Stimulated activated CD4-positive, alpha-beta T cell treated with anti-CD3 and anti-CD28 coated beads, TNF-alpha, amount 100 ng/mL, for 48 hours (primary cell): ENCODE measurements around the gene CD274.
A peak's percentile ranks its signal among the peaks of the same experiment; 100 is the strongest.

Experiments used
- DNase-seq, 3 donors: peaks; one replicate each; pipeline ENCODE4 v3.0.0-alpha.2; 2020; ENCODE audit warnings: low read depth in 3 of 3

CD274 gene

DNA sequence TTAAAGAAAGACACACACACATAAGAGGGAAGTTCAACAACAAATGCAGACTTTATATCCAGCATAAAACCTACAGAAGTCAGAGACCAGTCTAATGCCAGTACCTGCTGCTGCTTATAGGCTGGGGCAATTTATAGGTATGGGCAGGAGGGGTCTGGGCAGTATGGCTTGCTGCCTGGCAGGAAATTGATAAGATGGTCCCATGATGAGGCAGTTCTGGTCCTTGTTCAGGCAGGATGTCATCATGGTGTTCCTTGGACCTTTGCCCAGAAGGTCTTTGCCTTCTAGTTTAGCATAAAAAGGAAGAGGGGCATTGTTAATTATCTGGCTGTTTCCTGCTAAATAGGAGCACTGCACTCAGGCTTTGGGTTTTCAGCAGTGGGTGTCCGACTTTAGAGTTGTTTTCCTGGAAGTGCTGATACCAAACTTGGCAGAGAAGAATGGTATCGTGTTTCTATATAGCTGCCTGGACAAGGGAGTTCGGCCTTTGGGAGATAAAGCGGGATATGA, 49.6 kb downstream of the CD274 start:
- DNase-seq: no peak

DNA sequence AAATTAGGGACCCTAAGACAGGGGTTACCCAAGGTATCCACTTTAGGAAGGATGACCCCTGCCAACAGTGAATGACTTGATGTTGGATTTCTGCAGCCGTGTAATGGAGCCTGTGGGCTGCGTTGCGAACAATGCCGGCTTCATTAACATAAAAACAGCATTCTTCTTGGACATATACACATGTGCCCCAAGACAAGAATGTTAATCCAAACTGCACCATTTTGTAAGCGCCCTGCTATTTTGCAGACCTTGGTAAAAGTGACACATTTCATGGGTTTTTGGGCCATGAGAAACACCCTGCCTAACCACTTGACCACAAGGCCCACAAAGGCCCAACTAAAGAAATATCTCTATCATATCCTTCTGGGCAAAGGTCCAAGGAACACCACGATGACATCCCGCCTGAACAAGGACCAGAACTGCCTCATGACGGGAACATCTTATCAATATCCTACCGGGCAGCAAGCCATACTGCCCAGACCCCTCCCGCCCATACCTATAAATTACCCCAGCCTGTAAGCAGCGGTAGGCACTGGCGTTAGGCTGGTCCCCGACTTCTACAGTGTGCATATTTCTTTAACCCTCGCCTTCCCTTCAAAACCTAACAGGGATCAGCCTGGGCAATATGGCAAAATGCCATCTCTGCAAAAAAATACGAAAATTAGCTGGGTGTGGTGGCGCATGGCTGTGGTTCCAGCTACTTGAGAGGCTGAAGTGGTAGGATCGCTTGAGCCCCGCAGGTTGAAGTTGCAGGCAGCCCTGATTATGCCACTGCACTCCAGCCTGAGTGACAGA, 50.3 kb downstream of the CD274 start:
- DNase-seq: no peak

DNA sequence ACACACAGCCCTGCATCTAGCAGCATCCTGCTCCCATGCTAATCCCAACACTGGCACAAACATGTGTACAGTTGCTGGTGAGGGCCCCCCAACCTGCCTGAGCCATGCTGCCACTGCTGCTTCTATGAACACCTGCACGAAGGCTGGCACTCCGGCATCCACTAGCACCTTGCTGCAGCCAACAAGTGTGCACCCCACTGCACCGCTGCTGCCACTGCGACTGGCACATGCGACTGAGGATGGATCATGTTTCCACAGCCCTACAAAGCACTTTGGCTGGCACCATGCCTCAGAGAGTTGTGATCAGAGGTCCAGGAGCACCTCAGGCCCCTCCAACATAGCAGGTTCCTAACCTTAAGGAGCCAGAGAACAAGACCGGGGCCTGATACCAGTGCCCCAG, 52.2 kb downstream of the CD274 start:
- DNase-seq: no peak

DNA sequence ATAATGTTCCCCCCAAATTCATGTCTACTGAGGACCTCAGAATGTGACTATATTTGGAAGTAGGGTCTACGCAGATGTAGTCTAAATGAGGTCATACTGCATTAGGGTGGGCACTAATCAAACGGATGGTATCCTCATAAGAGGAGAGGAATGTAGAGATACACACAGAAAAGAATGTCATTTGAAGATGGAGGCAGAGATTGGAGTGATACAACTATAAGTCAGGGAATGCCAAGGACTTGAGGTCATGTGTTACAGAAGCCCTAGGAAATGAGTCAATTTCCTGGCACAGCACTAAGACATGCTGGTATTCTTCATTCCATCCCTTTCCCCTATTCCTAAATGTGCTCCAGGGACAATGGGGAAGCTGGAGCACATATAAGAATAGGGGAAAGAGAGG, 59.2 kb downstream of the CD274 start:
- DNase-seq: no peak

DNA sequence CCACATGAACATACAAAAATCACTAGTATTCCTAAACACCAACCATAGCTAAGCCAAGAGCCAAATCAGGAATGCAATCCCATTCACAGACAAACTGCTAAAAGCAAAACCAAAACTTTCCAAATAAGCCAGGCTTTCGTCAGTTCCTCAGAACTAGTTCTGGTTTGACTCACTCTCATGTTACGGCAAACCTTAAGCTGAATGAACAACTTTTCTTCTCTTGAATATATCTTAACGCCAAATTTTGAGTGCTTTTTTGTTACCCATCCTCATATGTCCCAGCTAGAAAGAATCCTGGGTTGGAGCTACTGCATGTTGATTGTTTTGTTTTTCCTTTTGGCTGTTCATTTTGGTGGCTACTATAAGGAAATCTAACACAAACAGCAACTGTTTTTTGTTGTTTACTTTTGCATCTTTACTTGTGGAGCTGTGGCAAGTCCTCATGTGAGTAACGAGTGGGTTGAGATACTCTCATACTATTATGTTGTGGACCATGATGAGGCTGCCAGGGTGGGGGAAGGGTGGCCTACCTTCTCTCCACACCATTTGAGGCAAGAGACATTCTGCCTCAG, 60.1 kb downstream of the CD274 start, which contains the start of gene PDCD1LG2:
TSS of gene PDCD1LG2 (plus strand) at position 172 of the 572 bp plus-strand sequence. CDS start 12,016 bp downstream, outside the sequence.
- peak; percentile 28 to 53 (median 48) for DNase-seq

DNA sequence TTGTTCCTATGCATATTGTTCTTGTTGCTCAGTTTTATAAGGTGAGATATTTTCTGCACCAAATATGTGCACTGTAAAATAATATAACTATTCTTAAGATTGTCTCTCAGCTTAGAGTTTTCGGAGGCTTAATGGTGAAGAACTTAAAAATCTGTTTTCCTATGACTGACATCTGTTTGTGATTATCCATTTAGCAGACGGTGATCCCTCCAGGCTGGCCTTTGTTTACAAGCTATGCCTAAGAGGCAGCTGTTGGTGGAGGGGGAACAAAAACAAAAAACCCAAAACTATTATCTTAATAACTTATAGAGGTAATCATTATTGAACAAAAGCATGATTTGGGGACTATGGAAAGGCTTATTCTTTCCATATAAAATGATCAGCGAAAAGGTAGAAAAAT, 60.6 kb downstream of the CD274 start:
- DNase-seq: no peak

DNA sequence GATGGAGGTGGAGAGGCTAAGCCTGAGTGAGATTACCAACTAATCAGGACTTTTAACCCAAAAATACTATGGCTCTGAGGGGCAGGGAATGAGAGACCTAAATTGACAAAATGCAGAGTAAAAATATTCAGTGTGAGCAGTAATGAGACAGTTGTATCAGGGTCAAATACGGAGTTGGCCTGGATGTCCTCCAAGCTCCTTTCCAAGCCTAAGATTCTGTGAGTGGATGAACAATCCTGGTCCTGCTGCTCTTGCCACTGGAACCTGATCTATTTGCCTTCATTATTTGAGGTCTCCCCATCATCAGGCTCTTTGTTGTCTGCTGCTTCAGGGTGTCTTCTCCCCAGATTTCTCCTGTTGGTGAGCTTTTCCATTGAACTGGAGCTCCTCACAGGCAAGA, 61.1 kb downstream of the CD274 start:
- no peak for DNase-seq

DNA sequence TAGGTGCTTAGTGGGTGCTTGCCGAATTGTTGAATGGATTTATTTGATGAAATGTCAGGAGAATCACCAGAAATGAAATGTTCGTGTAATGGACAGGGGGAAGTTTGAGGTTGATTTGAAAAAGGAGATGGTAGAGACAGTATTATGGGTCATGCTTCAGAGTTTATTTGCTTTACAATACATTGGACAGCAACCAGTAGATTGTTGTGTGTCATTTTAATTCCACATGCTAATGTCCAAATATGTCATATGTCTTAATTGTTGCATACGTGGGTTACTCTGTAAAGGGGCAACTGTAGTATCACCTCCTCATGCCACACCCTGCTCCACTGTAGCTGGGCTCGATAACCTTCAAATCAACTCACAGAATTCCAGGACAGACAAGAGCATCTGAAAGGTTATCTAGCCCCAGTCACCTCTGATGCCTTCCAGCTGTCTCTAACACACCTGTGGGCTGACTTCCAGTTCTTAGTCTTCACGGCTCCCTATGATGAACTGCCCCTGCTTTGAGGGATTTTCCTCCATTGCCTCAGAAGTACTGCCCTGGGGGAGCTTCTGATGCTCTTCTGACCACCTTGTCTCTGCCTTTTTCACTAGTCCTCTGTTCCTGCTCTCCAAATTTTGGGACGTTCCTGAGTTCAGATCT, 61.7 kb downstream of the CD274 start:
- DNase-seq: no peak

DNA sequence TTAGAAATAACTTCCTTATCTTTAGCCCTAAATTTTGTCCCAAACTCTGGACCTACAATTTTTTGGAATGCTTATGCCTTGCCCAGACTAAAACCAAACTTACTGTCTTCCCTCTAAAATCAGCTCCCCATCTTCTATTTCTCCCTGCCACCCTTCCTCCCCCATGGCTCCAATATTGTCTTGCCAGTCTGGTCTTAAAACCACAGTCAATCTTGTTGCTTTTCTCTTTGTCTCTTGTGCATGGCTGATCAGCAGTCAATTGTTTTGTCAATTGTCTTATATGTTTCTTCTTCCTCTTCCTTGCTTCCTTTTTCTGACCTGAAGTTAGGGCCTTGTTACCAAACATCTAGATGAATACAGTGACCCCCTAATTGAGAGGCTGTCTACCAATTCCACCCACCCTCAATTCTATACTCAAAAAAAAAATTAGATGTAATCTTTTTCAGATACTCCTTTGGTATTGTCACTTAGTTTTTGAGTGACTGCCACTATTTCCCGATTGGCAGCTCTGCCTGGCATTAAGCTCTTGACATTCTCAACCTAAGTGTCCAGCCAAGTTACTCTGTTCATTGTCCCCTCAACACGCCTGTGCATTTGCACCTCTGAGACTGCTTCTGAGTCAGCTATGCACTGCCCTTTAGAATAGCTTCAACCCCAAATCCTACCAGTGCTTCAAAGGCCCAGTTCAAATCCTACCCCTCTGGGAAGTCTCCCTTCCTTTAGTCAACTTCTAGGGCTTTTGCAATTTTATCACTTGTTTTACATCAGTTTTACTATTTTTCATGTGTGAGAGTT, 62.5 kb downstream of the CD274 start:
- DNase-seq: no peak

DNA sequence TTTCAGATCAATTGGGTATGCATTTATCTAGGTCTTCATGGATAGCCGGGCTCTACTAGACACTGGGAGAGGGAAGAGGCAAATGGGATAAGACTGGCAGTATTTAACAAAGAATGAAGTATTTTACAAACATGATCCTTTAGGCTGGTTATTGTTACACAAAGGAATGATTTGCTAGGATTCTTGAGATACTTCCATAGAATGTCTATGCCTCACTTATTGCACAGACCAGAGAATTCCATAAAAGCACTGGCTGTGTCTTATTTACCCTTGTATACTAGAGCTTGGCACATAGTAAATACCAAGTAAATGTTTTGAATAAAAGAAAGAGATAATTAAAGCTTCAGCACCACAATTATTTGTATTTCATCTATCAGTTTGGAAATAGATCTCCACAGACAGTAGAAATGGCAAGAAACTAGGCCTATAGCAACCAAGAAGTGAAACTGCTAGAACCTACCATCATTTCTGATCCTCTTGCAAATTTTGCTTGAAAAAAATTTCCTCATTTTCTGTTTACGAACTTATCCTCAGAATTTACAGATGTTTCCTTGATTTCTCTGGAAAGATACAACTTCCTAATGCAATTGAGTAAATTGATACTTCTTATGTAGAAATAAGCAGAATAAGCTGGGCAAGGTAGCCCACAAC, 63.7 kb downstream of the CD274 start:
- no peak for DNase-seq

DNA sequence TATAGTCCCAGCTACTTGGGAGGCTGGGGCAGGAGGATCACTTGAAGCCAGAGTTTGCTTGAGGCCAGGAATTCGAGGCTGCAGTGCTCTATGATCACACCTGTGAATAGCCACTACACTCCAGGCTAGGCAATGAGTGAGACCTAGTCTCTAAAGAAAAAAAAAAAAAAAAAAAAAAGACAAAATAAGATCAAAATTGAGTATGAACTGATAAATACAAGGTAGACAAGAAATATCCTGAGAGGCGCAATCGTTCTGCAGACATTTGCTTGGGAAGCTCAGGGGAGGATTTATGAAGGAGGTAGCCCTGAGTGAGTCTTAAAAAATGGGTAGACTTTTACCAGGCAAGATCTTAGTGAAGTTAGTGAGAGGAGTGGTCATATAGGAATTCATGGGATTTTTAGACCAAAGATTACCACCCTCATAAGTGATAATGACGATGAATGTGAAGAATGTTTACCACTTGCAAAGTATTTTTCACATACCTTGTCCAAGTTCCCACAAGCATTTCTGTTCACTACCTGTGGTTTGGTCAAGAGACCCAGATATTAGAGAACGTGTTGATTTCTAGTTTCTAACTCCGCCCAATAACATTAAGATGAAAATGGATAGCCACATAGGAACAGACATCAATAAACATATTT, 64.4 kb downstream of the CD274 start:
- no peak for DNase-seq

DNA sequence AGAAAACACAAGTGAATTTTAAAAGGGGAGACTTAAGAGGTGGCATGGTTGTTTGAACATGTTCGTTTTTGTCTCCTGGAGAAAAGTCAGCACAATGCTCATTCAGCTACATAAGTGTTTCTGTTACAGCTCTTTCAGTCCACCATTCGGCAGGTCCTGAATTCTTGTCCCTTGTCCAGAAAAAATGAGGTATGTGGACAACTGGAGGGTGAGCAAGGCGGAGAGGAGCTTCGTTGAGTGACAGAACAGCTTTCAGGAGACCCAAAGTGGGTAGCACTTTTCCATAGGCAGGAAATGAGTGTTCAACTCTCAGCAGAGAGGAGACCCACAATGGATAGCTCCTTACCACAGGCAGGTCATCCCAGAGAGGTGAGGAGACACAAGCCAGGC, 64.9 kb downstream of the CD274 start:
- no peak for DNase-seq

DNA sequence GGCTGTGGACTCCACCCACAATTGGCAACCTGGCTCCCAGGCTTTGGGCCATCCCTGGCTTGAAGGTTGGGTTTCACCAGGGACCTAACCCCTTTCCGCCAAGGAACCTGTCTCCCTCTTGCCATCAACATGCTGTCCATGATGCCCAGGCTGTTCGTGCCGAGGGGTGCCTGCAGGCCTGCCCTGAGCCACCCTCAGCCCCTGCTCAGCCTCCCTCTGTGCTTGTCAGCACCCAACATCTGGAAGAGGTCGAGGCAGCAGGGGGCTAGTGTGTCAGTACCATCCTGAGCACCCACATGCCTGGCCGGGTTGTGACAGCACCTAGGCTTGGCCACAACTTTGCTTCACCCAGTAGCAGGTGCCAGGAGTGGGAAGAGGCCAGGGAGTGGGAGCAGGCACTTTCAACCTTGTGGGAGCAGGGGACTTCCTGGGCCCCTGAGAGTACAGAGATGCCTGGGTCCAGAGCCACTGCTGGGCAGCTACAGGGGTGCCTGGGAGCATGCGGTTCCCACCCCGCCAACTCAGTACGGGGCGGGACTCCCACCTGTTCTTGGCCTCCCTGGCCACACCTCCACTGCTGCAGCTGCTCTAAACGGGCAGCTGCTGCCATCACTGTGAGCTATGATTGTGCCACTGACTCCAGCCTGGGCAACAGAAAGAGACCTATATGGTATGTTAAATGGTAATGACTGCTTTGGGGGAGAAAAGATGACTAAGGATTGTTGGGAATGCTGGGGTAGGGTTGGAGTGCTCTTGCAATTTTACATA, 66.3 kb downstream of the CD274 start:
- DNase-seq: no peak

DNA sequence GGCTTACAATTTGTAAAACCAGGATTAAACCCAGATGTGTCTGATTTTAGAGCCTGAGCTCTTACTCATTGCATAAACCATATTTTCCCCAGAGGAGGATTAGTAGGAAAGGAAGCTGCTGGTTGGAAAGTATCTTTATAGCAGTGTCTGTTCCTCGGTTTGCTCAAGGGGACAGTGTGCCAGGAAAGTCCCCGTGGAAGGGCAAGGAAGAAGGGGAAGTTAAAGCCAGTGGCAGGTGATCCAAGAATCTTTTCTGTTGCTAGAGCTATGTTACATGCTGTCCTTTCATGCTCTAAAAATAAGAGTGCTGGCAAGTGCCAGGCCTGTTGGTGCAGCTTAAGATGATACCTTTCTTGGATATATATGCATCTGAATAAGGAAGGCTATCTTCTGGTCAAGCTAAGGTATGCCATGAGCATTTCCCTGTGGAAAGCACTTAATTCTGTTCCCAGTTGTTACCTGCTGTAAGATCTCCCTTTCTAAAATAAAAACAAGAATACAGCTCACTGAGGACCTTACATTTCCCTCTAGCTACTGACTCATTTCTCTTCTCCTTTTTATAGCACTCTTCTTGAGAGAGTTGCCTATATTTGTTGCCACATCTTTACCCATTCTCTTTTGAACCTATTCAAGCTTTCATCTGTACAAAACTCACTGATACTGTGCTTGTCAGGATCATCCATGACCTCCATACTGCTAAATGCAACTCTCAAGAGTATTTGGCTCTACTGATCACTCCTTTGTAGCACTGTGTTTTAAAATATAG, 68.0 kb downstream of the CD274 start:
- no peak for DNase-seq

DNA sequence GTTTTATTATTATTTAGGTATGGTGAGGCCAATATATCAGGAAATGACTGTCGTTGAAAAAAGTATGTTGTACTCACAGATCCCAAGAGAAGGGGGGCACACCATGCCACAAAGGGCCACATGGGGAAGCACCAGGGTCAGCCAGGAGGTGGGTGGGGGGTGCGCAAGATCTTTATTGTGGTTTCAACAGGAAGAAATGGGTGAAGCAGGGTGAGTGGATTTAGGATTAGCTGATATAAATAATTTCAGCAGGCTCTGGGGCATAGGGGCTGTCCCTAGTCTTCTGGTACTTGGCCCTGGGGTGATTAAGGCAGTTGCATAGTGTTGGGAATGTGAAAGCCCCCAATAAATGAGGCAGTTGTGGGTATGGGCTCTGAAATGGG, 68.6 kb downstream of the CD274 start:
- peak in 2 of 3 donors; percentile 14 to 18 for DNase-seq
